ENCODE results near the gene PBX3.

DNA sequence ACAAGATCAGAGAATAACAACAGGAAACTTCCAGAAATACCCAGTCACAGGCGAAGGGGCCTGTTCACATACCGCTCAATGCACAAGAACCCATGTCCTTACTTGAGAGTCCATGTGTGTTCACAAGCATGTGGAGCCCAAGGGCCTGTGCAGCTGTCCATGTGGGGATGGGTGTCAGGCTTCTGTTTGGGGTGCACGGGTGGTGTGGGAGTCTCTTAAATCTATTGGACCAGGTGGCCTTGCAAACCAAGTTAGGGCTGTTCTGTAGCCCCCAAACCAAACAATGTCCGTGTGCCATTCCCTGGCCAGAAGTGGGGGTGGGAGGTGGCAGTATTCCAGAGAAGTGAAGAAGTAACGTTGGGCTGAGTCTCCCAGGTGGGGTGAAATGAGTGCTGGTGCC lies 222.3 kb downstream of the PBX3 start:
- no peak for TF ChIP-seq FOXK2 (IDR thresholded peaks at IDR 0.05)
- TF ChIP-seq FOXM1 (IDR thresholded peaks at IDR 0.05; ENCODE audit: borderline replicate concordance) = no peak
- TF ChIP-seq, protein P1, sequence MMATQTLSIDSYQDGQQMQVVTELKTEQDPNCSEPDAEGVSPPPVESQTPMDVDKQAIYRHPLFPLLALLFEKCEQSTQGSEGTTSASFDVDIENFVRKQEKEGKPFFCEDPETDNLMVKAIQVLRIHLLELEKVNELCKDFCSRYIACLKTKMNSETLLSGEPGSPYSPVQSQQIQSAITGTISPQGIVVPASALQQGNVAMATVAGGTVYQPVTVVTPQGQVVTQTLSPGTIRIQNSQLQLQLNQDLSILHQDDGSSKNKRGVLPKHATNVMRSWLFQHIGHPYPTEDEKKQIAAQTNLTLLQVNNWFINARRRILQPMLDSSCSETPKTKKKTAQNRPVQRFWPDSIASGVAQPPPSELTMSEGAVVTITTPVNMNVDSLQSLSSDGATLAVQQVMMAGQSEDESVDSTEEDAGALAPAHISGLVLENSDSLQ (IDR thresholded peaks at IDR 0.05) = no peak
- no peak for TF ChIP-seq SP1 (IDR thresholded peaks at IDR 0.05)
- TF ChIP-seq BHLHE40 (IDR thresholded peaks at IDR 0.05; ENCODE audit: borderline replicate concordance) = no peak
- no peak for TF ChIP-seq LEF1 (IDR thresholded peaks at IDR 0.05; ENCODE audit: borderline replicate concordance)
- TF ChIP-seq ZNF384 (IDR thresholded peaks at IDR 0.05) = no peak
- no peak for TF ChIP-seq HDGF (IDR thresholded peaks at IDR 0.05; ENCODE audit: borderline replicate concordance)
- TF ChIP-seq NFRKB (IDR thresholded peaks at IDR 0.05) = no peak
- TF ChIP-seq SUZ12 (IDR thresholded peaks at IDR 0.05) = no peak
